HG02763 (cell line): ENCODE data around the gene CTNS.
"Not testable (repeated sequence)": the region's sequence is repeated elsewhere in the genome, so short reads cannot be mapped to it uniquely, and the experiment has no call there.

Experiments
- ATAC-seq: cut with Tn5 transposase; IDR thresholded peaks from one replicate; pipeline ENCODE4 v1.9.1; 2021; ENCODE audit warnings: mild to moderate bottlenecking, moderate library complexity; ENCODE audit not compliant: unreplicated experiment

The CTNS gene

DNA sequence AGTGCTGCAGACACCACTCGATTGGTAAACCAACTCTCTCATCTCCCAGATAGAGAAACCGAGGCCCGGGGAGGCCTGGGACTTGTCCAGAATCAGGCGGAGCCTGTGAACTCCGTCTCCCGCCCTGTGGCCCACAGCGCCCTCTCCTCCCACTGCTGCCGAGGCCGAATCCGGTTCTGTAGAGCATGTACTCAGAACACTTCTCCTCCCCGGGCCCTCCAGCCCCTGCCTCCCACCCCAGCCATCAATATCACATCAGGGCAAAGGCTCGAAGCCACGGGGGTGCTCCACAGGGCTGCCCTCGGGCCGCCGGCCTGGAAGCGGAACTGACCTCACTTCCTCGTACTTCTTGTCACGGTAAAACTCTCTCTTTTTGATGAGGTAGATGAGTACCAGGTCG, 45.0 kb downstream of the CTNS start:
- ATAC-seq, result no peak

DNA sequence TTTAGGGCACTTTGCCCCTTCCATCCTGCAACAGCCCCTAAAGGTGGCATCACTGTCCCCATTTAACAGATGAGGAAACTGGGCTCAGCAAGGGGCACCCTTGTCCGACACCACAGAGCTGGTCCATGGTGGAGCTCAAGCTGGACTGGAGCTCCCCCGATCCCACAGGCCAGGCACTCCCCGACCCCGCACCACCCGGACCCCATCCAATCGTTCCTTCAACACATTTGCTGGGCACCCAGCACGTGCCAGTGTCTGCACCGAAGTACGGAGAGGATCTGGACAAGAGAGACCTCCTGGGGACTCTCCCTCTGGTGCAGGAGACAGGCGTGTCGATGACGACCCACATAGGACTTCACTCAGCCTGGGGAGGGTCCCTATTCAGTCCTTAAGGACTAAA, 45.5 kb downstream of the CTNS start:
- no peak for ATAC-seq

DNA sequence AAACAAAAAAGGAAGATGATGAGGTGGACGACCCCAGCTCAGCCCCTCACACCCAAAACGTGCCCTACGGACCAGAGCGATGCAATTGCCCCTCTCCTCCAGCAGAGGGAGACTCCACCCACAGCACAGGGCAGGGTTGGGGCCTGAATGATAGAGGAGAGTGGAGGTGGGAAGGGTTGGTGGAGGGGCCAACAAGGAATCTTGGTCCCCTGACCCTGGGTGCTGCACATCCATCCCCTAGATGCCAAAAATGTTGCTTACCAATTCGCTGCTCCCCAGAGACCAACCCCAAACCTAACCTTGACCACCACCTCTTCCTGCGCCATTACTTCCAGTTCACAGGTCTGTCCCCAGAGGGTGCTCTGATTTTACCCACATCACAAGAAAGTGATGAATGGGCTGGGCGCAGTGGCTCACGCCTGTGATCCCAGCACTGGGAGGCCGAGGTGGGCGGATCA, 46.5 kb downstream of the CTNS start:
- ATAC-seq, result no peak

DNA sequence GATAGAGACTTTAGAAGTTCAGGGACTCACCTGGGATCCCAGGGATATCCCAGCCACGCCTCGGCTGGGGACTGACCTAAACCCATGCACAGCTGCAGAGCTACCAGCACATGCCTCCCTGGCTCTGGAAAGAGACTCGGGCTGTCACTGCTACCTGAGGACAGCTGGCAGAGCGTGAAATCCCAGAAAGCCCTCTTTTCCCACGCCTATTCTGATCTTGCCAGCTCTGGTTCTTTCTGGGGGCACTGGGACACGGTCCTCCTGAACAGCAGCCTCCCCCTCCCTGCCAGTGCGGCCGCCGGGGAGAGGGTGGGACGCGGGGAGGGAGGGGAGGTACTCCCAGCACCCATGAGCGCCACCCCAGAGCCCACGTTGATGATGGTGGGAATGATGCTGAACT, 48.6 kb downstream of the CTNS start:
- ATAC-seq, result no peak

DNA sequence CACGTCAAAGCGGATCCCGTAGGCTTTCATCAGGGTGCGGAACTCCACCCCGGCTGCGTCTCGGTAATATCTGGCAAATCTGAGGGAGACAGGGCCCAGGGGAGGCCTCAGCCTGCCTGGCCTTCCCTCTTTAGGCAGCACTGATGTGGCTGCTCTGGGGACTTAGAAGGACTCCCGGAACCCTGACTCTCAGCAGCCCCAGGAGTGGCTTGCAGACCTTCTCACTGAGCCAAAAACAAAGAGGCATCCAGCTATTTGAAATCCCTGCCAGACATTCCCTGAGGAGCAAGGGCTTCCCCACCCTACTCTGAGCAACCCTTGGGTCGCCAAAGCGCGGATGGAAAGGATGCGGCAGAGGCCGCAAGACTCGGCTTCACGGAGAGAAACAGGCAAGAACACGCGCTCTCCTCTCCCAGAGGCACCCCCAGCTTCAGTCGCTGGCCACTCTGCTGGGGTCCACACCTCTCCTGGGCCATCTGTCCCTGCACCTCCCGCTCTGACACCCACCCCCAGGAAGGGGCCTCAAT, 51.5 kb downstream of the CTNS start:
- ATAC-seq, result no peak

DNA sequence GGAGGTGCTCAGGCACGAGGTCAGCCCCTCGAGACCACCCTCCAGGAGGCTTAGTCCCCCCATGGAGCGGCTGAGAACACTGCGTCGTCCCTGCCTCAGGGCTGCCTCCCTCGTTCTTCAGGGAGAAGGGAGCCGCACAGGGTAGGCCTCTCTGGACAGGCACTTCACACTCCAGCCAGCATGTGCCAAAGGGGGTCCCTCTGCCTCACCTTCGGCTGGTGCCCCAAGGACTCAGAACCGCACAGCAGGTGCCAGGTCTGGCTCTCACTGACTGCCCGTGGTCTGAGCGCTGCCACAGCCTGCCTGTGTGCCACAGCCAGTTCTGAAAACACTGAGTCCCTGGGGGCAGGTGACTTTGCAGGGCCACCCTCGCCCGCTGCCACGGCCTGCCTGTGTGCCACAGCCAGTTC, 52.3 kb downstream of the CTNS start:
- ATAC-seq, result no peak

DNA sequence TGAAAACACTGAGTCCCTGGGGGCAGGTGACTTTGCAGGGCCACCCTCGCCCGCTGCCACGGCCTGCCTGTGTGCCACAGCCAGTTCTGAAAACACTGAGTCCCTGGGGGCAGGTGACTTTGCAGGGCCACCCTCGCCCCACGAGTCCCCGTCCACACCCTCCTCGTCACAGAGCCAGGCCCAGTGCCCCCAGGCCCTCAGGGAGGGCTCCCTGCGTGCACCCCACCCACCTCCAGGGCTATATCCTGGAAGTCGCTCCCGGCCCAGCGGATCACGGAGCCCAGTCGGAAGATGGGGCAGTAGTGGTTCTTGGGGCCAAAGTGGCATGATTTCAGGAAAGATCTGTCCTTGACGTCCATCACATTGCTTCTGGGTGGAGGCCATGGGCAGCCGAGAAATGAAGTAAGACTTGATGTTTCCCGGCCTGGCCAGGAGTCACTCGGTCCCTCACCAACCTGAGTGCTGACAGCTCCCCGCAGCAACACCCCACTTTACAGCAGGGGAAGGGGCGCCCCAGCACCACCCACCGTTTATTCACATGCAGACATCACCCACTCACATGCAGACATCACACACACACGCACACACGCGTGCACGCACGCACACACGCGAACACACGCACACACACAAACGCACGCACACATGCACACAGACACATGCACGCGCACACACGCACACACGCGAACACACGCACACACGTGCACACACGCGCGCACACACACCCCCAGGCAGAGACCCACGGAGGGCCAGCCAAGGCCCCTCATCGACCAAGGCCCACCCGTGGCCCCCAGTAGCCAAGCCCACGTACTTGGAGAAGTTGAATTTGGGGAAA, 52.9 kb downstream of the CTNS start:
- ATAC-seq, result no peak

DNA sequence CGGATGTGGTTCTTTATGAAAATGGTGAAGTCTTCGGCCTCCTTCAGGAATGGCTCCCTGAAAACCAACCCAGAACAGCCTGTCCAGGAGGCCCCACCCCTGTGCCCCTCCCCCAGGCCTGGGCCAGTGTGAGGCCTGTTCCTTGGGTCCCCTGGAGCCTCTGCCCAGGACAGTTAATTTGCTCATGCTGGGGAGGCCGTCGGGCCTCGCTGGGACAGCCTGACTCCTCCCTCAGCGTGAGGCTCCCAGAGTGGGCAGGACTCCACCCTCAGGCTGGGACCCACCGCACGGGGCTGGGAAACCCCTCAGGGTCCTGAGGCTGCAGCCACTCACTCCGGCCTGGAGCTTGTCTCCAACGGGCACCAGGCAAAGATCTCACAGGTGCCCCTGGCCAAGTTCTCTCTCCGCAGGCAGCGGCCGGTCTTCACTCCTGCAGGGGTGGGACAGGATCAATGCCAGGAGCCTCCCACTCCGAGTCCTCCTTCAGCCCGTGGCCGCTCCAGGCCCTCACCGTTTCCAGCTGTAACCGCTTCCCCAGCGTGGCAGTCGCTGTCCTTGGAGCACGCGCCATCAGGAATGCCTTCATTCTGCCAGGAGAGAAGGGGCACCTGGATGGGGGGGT, 53.6 kb downstream of the CTNS start:
- ATAC-seq, result no peak

DNA sequence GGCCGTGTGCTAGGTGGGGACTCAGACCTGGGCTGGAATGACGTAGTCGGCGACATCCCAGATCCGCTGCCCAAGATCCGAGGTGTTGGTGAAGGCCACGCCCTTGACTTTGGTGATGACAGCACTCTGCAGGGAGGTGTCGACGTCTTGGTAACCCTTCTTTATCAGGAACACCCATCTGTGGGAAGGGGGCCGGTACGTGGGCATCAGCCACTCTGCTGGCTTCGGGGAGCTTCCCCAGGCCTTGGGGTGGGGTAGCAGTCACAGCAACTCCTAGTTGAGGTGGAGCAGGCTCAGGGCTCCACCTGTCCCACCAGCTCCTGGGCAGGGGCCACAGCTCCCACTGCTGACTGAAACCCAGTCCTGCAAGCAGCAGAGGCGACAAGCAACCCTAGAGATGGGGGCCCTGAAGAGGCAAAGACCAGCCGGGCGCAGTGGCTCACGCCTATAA, 55.1 kb downstream of the CTNS start:
- ATAC-seq, result no peak

DNA sequence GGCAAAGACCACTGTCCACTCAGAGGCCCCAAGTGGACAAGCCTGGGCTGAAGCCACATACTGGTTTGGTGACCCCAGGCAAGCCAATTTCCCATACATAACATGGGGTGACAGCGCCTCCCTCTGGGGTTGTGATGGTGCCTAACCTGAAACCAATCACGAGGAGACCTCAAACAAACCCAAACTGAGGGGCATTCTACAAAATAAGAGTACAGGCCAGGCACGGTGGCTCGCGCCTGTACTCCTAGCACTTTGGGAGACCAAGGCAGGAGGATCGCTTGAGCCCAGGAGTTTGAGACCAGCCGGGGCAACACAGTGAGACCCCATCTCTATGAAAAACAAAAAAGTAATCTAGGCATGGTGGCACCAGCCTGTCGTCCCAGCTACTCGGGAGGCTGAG, 55.8 kb downstream of the CTNS start:
- no peak for ATAC-seq

DNA sequence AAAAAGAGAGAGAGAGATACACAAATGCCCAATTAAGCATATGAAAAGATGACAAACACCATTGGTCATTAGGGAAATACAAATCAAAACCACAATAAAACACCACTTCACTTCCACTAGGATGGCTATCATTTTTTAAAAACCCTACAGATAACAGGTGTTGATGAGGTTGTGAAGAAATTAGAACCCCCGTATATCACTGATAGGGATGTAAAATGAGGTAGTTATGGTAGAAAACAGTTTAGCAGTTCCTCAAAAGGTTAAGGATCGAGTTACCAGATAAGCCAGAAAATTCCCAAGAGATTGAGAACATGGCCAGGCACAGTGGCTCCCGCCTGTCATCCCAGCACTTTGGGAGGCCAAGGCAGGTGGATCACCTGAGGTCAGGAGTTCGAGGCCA, 56.6 kb downstream of the CTNS start:
- no peak for ATAC-seq

DNA sequence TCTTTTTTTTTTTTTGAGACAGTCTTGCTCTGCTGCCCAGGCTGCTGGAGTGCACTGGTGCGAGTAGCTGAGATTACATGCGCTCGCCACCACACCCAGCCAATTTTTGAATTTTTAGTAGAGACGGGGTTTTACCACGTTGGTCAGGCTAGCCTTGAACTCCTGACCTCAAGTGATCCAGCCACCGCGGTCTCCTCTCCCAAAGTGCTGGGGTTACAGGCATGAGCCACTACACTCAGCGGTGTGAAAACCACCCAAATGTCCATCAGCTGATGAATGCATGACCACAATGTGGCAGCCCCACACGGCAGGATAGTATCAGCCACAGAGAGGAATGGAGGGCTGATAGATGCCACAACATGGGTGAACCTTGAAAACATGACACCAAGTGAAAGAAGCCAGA, 57.3 kb downstream of the CTNS start:
- no peak for ATAC-seq

DNA sequence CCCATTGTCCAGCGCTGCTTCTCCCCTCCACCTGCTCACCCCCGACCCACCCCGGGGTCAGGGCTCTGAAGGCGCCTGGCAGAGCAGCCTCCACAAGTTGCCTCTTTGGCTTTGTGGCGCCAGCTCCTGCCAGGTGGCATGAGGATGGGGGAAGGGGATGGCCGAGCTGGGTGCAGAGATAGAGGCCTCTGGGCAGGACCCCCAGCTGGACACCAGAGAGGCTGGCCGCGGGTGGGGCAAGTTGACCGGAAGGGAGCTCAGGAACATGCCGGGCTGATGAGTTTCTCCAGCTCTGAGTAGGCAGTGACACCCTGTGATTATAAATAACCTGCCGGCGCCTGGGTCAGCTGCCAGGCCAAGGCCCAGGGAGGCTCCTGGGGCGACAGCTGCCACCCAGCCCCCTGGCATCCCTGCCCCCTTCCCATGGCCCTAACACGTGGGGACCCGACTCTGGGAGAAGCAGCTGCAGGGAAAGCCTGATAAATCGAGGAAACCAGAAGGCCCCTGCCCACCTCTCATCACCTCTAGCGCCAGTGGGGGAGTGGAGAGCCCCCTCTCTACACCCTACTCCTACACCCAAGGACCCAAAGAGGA, 58.7 kb downstream of the CTNS start:
- no peak for ATAC-seq

DNA sequence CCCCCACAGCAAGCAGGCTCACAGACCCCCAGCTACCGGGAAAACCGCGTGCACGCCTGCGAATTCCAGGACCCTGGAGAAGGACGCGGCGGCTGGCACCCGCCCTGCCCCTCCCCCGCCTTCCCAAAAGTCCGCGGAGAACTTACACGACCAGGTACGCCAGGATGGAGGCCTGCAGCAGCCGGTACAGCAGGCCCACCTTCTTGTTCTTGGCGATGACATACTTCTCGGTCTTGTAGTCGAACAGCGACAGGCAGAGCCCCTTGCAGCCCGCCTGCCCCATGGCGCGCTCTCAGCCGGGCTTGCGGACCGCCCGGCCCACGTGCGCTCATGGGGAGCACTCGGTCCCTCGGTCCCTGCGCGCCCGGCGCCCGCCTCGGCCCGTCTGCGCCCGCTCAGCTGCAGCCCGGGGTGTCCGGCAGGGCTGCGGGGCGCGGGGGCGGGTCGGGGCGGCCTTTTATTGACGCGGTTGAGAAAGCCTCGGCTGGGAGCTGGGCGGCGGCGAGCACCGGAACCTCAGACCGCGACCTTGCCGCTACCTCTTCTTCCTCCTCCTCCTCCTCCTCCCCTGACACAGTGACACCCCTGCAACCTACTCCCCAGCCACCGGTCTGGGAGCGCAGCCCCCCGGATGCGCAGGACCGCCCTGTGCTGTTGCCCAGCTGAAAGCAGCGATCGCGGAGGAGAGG, 59.3 kb downstream of the CTNS start, which contains the start of gene P2RX5:
TSS of gene P2RX5 (minus strand) at position 433 of the 689 bp plus-strand sequence. CDS start at position 283, 150 bp downstream.
- ATAC-seq, result no peak

DNA sequence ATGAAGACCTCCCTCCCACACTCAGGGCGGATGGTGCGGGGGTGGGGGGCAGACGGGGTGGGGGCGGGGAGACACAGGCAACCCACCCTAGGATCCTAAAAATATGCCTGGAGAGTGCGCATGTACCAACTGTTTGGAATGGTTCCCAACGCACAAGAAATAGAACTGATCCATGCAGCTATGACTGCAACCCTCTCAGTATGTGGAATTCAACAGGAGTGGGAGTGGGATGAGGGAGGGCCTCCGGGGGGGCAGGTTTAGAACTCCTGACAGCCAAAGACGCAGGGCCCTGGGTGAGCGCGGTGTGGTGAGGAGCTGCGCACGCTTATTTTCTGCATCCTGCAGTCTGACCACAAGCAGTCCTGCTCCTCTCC, 60.5 kb downstream of the CTNS start:
- no peak for ATAC-seq

DNA sequence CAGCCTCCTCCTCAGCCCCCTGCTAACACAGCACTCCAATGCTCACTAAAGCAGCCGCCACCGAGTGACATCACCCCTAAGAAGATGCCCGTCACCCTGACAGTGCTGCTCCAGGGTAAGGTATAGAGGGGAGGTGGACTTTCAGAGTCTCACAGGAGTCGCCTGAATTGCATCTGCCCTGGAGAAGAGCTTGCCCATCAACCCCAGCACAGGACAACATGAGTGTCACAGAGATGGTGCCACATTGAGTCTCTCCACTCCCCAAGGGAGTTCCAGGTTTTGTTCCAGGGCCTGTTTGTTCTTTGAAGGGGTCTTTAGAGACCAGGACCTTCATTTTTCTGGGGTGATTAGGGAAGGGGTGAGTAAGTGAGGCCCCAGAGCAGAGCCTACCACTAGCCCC, 61.6 kb downstream of the CTNS start:
- no peak for ATAC-seq

DNA sequence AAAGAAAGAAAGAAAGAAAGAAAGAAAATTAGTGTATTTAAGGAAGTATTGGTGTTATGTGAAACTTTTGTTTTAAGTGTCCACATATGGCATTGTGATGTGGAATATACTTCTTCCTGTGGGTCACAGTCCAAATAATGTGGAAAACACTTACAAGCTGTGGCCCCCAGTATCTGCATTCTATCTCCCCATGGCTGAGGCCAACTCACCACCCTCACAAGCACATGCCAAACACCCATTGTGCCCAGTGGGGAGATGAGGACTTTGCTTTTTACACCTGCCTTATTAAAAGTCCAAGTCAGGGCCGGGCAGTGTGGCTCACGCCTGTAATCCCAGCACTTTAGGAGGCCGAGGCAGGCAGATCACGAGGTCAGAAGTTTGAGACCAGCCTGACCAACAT, 63.4 kb downstream of the CTNS start:
- no peak for ATAC-seq

DNA sequence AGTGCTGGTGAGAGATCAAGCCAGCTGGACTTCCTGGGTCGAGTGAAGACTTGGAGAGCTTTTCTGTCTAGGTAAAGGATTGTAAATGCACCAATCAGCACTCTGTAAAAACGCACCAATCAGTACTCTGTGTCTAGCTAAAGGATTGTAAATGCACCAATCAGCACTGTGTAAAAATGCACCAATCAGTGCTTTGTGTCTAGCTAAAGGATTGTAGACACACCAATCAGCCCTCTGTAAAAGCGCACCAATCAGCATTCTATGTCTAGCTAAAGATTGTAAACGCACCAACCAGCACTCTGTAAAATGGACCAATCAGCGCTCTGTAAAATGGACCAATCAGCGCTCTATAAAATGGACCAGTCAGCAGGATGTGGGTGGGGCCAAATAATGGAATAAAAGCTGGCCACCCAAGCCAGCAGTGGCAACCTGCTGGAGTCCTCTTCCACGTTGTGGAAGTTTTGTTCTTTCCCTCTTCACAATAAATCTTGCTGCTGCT, 65.5 kb downstream of the CTNS start:
- not testable (repeated sequence) for ATAC-seq

DNA sequence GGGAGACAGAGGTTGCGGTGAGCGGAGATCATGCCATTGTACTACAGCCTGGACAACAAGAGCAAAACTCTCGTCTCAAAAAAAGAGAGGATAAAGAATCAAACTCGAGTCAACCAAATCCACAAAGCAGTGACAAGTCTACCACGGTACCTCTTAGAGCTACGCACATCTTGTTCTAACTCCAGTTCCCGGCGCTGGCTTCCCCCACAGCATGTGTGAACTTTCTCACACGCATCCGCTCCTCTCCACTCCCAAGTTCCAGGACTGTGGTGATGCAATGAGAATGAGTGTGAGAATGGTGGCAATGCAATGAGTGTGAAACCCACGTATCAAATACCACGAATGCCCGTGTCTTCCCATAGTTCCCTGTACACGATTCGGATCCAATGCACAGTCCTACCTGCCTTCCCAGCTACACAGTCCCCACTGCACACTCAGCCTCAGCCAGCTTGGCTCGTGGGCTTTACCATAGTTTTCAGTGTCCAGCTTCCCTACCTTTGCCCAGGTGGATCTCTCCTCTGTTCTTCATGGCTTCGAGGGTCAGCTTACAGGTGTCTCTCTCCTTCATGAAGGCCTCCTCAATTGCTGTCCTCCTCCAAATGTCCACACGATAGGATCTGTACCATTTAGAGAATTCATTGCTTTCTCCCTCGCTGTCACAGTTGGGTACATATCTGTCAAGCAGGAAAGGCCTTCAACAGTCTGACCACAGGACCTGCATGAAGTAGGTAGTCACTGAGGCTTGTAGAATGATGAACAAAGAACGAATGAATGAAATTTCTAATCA, 68.6 kb downstream of the CTNS start:
- no peak for ATAC-seq

DNA sequence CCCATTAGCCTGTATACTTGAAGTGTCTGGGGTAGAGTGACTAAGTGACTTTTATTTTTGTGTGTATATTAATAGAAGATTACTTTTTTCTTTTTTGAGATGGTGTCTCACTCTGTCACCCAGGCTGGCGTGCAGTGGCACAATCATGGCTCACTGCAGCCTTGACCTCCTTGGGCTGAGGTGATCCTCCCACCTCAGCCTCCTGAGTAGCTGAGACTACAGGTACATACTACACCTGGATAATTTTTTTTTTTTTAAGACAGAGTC, 69.1 kb downstream of the CTNS start:
- not testable (repeated sequence) for ATAC-seq
